ENCODE data around the gene RBMX2.
"Not testable (repeated sequence)": the region's sequence is repeated elsewhere in the genome, so short reads cannot be mapped to it uniquely, and the experiment has no call there.

DNA sequence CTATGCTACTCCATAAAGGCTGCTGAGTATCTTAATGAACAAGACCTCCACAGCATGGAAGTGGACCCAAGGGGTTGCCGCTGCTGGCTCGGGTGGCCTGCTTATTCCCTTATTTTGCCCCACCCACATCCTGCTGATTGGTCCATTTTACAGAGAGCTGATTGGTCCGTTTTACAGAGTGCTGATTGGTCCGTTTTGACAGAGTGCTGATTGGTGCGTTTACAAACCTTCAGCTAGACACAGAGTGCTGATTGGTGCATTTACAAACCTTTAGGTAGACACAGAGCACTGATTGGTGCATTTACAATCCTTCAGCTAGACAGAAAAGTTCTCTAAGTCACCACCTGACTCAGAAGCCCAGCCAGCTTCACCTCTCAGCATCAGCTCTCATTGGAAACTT, 27.4 kb downstream of the RBMX2 start:
- TF ChIP-seq, protein P1, sequence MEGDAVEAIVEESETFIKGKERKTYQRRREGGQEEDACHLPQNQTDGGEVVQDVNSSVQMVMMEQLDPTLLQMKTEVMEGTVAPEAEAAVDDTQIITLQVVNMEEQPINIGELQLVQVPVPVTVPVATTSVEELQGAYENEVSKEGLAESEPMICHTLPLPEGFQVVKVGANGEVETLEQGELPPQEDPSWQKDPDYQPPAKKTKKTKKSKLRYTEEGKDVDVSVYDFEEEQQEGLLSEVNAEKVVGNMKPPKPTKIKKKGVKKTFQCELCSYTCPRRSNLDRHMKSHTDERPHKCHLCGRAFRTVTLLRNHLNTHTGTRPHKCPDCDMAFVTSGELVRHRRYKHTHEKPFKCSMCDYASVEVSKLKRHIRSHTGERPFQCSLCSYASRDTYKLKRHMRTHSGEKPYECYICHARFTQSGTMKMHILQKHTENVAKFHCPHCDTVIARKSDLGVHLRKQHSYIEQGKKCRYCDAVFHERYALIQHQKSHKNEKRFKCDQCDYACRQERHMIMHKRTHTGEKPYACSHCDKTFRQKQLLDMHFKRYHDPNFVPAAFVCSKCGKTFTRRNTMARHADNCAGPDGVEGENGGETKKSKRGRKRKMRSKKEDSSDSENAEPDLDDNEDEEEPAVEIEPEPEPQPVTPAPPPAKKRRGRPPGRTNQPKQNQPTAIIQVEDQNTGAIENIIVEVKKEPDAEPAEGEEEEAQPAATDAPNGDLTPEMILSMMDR (IDR thresholded peaks at IDR 0.05; ENCODE audit: poor library complexity): not testable (repeated sequence)
- TF ChIP-seq EZH2 (IDR thresholded peaks at IDR 0.05; ENCODE audit: borderline replicate concordance); EZH2phosphoT487 (IDR thresholded peaks at IDR 0.05; ENCODE audit: low read depth, severe bottlenecking, unreplicated experiment): not testable (repeated sequence)

Measured in hepatocyte (in vitro differentiated cells).